Measurements from ENCODE around the gene NANOS1.

NANOS1 gene

GRCh38 chr10:119029613-119030420, at the start of gene NANOS1:
TSS of gene NANOS1 (plus strand) at chr10:119029714. CDS start at chr10:119029802, 88 bp downstream.
- no peak for DNase-seq (ENCODE audit: low spot score)

GRCh38 chr10:118980135-118980865, 49.2 kb upstream of the NANOS1 start:
- no peak for DNase-seq (ENCODE audit: low spot score)

GRCh38 chr10:118980870-118981269, 48.6 kb upstream of the NANOS1 start:
- DNase-seq (ENCODE audit: low spot score), result no peak

GRCh38 chr10:118981946-118982345, 47.6 kb upstream of the NANOS1 start:
- DNase-seq (ENCODE audit: low spot score), result no peak

- no peak for DNase-seq (ENCODE audit: low spot score)
Measured at GRCh38 chr10:118982366-118982765, 47.1 kb upstream of the NANOS1 start.

GRCh38 chr10:118983263-118983662, 46.3 kb upstream of the NANOS1 start:
- no peak for DNase-seq (ENCODE audit: low spot score)

GRCh38 chr10:118985576-118985975, 43.9 kb upstream of the NANOS1 start:
- DNase-seq (ENCODE audit: low spot score), result no peak

- no peak for DNase-seq (ENCODE audit: low spot score)
Measured at GRCh38 chr10:118986815-118987790, 42.4 kb upstream of the NANOS1 start.

- DNase-seq (ENCODE audit: low spot score), result no peak
Measured at GRCh38 chr10:118990326-118990725, 39.2 kb upstream of the NANOS1 start.

GRCh38 chr10:118992496-118992895, 37.0 kb upstream of the NANOS1 start:
- no peak for DNase-seq (ENCODE audit: low spot score)

GRCh38 chr10:118993214-118993613, 36.3 kb upstream of the NANOS1 start:
- no peak for DNase-seq (ENCODE audit: low spot score)

GRCh38 chr10:118994321-118994720, 35.2 kb upstream of the NANOS1 start:
- no peak for DNase-seq (ENCODE audit: low spot score)

GRCh38 chr10:118995739-118996138, 33.8 kb upstream of the NANOS1 start:
- no peak for DNase-seq (ENCODE audit: low spot score)

GRCh38 chr10:118997379-118997778, 32.1 kb upstream of the NANOS1 start:
- no peak for DNase-seq (ENCODE audit: low spot score)

- no peak for DNase-seq (ENCODE audit: low spot score)
Measured at GRCh38 chr10:118998183-118998582, 31.3 kb upstream of the NANOS1 start.

- no peak for DNase-seq (ENCODE audit: low spot score)
Measured at GRCh38 chr10:119001717-119002500, 27.6 kb upstream of the NANOS1 start.

- DNase-seq (ENCODE audit: low spot score), result no peak
Measured at GRCh38 chr10:119003572-119004289, 25.8 kb upstream of the NANOS1 start.

GRCh38 chr10:119005362-119006043, 24.0 kb upstream of the NANOS1 start:
- DNase-seq (ENCODE audit: low spot score), result no peak

- DNase-seq (ENCODE audit: low spot score), result peak; percentile 79
Measured at GRCh38 chr10:119006451-119007210, 22.9 kb upstream of the NANOS1 start.
